GM18907 (cell line): Measurements from ENCODE around the gene ACTN3.
"Not testable (repeated sequence)": the region's sequence is repeated elsewhere in the genome, so short reads cannot be mapped to it uniquely, and the experiment has no call there.

Experiments
- ATAC-seq: cut with Tn5 transposase; IDR thresholded peaks from one replicate; pipeline ENCODE4 v1.9.1; 2021; ENCODE audit warnings: mild to moderate bottlenecking, moderate library complexity; ENCODE audit not compliant: unreplicated experiment

ACTN3 gene

DNA sequence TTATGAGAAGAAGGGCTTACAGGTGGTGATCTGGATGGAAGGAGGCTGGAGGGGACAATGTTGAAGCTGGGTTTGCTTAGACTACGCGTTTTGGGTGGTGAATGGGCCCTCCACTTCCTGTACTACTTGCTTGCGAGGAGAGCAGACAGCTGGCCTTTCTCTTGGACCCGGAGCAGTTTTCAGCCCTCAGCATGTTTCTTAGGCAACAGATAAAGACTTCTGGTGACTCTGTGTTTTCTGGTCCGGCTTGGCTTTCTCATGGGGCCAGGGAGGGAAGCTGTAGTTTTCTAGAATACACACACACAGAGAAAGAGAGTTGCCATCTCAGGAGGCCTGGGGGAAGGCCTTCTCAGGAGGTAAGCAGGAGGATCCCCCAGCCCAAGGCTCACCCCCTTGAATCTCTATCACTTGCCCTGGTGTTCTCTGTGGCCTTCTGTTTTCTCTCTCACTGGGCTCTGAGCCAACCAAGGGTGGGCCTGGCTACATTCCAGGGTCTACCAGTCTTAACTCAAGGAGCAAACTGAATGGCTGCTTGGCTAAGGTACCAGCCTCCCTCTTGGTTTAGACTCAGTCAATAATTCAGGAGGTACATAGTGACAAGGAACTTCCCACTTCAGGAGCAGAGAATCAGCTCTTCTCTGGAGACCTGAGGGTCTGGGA, 48.7 kb downstream of the ACTN3 start:
- no peak for ATAC-seq

DNA sequence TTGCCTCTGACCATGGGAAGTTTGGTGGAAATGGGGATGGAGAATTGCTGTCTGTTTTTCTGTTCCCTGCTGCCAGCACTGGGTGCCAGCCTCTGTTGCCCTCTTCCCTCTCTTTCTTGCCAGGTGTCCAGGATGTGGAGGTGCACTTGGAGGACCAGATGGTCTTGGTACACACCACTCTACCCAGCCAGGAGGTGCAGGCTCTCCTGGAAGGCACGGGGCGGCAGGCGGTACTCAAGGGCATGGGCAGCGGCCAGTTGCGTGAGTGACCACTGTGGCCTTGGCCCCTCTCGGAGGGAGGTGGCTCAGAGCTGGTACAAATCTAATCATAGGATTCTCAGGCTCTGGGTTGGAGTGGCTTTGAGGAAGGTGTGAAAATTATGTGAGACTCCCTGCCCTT, 52.3 kb downstream of the ACTN3 start:
- no peak for ATAC-seq

DNA sequence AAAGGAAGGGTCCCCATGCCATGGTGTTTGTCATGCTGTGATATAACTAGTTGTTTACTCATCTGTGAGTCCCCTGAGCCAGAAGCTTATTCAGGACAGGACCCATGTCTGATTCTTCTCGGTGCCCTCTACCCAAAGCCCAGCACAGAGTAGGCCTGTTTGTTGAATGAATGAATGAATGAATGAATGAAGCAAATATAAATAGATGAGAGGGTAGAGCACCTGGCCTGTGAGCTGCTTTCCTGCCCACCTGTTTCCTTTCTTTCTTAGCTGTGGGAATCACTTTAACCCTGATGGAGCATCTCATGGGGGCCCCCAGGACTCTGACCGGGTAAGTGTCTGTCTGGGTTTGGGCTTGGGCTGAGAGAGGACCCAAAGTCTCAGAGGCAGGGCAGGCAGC, 53.5 kb downstream of the ACTN3 start:
- no peak for ATAC-seq

DNA sequence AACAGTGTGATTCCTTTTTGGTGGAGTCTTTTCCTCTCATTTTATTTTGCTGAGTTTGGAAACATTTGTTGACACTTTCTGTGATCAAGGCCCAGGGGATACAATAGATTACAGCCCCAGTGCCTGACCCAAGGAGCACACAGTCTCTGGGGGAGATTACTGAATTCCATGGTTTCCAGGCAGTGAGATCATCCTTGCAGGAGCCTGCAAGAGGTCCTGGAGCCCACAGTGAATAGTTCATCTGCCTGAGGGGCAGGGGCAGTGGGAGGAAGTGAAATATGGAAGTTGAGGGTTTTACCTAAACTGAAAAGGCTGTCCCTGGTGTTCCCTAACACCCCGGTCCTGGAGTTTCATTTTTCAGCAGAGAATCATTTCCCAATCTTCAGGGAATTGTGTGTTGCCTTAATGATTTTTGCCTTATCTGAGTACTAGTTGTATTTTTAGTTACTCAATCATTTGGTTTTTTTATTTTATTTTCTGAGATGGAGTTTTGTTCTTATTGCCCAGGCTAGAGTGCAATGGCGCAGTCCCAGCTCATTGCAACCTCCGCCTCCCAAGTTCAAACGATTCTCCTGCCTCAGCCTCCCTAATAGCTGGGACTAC, 54.0 kb downstream of the ACTN3 start:
- ATAC-seq, result no peak

DNA sequence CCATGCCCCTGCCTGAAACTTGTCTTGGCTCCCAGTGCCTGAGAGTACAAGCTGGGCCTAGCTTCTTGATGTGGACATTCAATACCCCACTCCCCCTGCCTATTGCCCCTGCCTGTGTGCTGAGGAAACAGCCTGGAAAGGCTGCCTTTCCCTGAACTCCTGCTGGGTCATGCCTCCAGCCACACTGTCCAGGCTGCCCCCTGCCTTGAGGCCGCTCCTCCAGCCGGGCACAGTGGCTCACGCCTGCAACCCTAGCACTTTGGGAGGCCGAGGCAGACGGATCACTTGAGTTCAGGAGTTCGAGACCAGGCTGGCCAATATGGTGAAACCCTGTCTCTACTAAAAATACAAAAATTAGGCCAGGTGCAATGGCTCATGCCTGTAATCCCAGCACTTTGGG, 56.4 kb downstream of the ACTN3 start:
- no peak for ATAC-seq

DNA sequence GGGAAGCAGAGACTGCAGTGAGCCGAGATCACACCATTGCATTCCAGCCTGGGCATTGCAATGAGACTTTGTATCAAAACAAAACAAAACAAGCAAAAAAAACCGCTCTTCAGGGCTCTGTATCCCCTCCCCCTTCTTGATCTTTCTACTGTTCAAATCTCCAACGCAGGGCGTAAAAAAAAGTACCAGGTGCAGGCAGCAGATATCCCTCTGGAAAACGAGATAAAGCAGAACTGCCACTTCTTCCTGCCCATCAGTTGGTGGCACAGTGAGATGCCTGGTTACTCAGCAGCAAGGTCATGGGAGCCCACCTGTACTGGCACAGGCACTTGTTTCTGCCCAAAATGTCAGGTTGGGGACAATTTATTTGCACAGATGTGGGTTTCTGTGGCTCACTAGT, 57.5 kb downstream of the ACTN3 start:
- no peak for ATAC-seq

DNA sequence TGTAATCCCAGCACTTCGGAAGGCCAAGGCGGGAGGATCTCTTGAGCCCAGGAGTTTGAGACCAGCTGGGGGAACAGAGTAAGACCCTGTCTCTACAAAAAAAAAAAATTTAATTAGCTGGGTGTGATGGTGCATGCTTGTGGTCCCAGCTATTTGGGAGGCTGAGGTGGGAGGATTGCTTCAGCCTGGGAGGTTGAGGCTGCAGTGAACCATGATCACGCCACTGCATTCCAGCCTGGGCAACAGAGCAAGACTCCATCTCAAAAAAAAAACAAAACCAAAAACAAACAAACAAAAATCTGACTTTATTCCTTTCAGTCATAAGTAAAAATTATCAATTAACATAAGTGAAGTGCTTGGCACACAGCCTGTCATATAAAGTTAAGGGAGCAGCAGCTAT, 59.9 kb downstream of the ACTN3 start:
- ATAC-seq, result not testable (repeated sequence)

DNA sequence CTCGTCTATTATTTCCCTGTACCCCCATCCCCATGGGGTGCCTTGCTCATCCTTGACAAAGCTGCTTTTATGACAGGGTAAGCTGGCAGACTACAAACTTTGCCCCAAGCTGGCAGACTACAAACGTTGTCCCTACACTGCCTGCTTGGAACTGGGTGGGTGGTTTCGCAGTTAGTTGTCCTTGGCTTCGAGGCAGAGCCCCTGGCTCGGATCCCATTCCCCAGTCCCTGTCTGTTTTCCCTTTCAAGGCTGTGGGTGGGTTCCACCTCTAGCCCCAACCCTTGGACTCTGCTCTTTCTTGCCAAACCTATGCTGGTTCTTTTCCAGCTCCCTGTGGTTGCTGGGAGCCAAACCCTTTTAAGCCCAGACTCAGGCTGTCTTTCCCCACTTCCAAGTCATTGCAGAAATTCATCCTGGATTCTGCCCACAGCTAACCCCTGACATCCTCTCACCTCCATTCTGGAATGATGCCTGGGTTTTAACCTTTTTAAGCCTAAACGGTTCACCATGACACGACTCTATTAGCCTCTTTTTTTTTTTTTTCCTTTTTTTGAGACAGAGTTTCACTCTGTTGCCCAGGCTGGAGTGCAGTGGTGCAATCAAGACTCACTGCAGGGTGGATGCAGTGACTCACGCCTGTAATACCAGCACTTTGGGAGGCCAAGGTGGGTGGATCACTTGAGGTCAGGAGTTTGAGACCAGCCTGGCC, 60.6 kb downstream of the ACTN3 start:
- ATAC-seq, result no peak

DNA sequence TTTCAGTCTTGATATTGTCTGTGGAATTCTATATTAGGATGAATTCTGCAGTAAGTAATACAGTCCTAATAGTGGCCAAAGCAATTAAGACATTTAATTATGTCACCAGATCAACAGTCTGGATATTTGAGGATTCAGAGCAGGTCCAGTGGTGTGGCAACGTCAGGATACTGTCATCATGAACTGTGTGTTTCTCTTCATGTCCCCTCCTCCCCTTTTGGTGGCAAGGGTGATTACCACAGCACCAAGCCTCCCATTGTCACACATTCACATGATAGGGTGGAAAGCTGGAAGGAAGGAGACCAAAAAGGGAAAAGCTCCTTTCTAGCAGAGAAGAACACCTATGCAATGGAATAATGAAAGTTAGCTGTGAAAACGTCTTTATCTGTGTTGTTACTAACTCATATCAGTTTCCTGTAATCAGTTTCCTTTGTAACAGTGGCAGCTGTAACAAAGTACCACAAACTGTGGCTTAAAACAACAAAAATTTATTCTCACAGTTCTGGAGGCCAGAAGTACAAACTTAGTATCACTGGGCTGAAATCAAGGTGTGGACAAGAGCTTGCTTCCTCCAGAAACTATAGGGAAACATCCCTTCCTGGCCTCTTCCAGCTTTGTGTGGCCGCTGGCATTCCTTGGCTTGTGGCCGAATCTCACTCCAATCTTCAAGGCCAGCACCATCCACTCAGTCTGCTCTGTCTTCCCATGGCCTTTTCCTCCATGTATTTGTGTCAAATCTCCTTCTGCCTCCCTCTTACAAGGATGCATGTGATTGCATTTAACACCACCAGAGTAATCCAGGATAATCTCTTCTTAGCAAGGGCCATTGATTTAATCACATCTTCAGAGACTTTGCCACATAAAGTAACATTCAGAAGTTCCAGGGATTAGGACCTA, 63.3 kb downstream of the ACTN3 start:
- no peak for ATAC-seq

DNA sequence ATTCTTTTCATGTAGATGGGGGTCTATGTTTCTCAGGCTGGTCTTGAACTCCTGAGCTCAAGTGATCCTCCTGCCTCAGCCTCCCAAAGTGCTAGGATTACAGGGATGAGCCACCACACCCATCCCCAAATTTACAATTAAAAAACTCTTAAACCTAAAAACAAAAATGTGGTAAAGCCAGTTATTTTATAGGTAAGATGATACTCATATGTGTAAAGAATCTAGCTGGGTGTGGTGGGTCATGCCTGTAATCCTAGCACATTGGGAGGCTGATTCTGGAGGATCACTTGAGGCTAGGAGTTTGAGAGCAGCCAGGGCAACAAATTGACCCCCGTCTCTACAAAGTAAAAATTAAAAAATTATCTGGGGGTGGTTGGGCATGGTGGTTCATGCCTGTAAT, 65.8 kb downstream of the ACTN3 start:
- ATAC-seq, result no peak
